C4-2B (cell line): ENCODE measurements around the gene MIB2.

Source experiments
- ZFX ChIP-seq: fragments of 450-650 bp; IDR thresholded peaks from 2 replicates; pipeline ENCODE4 v1.6.1; 2017
- TF ChIP-seq, protein P1 (sequence below): fragments of 450-650 bp; conservative IDR thresholded peaks from 2 replicates; pipeline ENCODE4 v1.5.1; 2017; ENCODE audit warnings: mild to moderate bottlenecking

DNA sequence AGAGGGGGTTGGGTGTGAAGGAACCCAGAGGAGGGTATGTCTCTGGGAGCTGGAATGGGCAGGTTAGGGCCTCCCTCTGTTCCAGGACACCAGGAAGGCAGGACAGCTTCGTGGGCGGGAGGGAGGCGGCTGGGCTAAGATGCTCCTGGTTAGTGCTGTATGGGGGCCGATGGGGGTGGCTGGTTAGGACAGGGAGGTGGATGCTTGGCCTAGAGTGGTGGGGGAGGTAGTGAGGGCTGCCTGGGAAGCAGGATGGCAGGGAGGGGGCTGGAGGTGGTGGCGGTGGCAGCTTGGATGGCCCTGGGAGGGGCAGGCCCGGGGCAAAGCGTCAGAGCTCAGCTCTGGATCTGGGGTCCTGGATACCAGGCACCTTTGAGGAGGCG, 10.5 kb downstream of the MIB2 start:
- TF ChIP-seq ZFX = no peak
- TF ChIP-seq, protein P1, sequence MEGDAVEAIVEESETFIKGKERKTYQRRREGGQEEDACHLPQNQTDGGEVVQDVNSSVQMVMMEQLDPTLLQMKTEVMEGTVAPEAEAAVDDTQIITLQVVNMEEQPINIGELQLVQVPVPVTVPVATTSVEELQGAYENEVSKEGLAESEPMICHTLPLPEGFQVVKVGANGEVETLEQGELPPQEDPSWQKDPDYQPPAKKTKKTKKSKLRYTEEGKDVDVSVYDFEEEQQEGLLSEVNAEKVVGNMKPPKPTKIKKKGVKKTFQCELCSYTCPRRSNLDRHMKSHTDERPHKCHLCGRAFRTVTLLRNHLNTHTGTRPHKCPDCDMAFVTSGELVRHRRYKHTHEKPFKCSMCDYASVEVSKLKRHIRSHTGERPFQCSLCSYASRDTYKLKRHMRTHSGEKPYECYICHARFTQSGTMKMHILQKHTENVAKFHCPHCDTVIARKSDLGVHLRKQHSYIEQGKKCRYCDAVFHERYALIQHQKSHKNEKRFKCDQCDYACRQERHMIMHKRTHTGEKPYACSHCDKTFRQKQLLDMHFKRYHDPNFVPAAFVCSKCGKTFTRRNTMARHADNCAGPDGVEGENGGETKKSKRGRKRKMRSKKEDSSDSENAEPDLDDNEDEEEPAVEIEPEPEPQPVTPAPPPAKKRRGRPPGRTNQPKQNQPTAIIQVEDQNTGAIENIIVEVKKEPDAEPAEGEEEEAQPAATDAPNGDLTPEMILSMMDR = no peak
